Rectal smooth muscle tissue (tissue), 1 donor: Measurements from ENCODE around the gene ITGA6.

Experiments used
- H3K27ac ChIP-seq: one replicate; pipeline ENCODE4 v1.7.0; 2013; ENCODE audit warnings: low read depth, low read length, inconsistent platforms
- H3K27me3 ChIP-seq: one replicate; pipeline ENCODE4 v1.7.0; 2013; ENCODE audit warnings: low read length; ENCODE audit not compliant: control insufficient read depth, insufficient read depth
- H3K36me3 ChIP-seq: one replicate; pipeline ENCODE4 v1.7.0; 2013; ENCODE audit warnings: low read length; ENCODE audit not compliant: control insufficient read depth, insufficient read depth
- H3K4me1 ChIP-seq: one replicate; pipeline ENCODE4 v1.7.0; 2013; ENCODE audit warnings: low read length; ENCODE audit not compliant: control insufficient read depth, insufficient read depth
- H3K4me3 ChIP-seq: one replicate; pipeline ENCODE4 v1.7.0; 2013; ENCODE audit warnings: low read length
- H3K9ac ChIP-seq: one replicate; pipeline ENCODE4 v1.7.0; 2013; ENCODE audit warnings: low read length

Gene ITGA6

GRCh38 chr2:172464400-172465129 is 37.2 kb downstream of the ITGA6 start:
- Histone ChIP-seq H3K27ac (no peak overlapping the region), H3K4me1 (no peaks in the 10 kb centered on the region)

GRCh38 chr2:172465417-172466334 is 38.3 kb downstream of the ITGA6 start:
- Histone ChIP-seq H3K4me1 (no peaks in the 10 kb centered on the region), H3K27ac (no peak overlapping the region), H3K4me3 (no peak overlapping the region), H3K9ac (no peak overlapping the region), H3K27me3 (no peaks in the 10 kb centered on the region), H3K36me3 (no peaks in the 10 kb centered on the region)

More at GRCh38 chr2:172464400-172465129, 37.2 kb downstream of the ITGA6 start:
- Histone ChIP-seq H3K9ac (no peak overlapping the region), H3K36me3 (no peaks in the 10 kb centered on the region), H3K4me3 (no peak overlapping the region), H3K27me3 (no peaks in the 10 kb centered on the region)

- peaks cover 3% of the 10 kb centered on the region for H3K36me3 ChIP-seq
- no peaks in the 10 kb centered on the region for H3K27me3 ChIP-seq
These were observed 40.0 kb downstream of the ITGA6 start for GRCh38 chr2:172467382-172467781.

GRCh38 chr2:172470958-172471922 is 43.9 kb downstream of the ITGA6 start:
- Histone ChIP-seq H3K36me3 (peaks cover 7% of the 10 kb centered on the region), H3K27ac (no peak overlapping the region), H3K27me3 (no peaks in the 10 kb centered on the region), H3K4me3 (no peak overlapping the region), H3K4me1 (no peaks in the 10 kb centered on the region), H3K9ac (no peak overlapping the region)

More at GRCh38 chr2:172467382-172467781, 40.0 kb downstream of the ITGA6 start:
- H3K4me1 ChIP-seq, result no peaks in the 10 kb centered on the region
- no peak overlapping the region for H3K4me3 ChIP-seq
- no peak overlapping the region for H3K9ac ChIP-seq
- no peak overlapping the region for H3K27ac ChIP-seq

GRCh38 chr2:172472446-172473033 is 45.2 kb downstream of the ITGA6 start:
- no peak overlapping the region for H3K4me3 ChIP-seq
- H3K4me1 ChIP-seq, result no peaks in the 10 kb centered on the region
- H3K9ac ChIP-seq, result no peak overlapping the region
- peaks cover 7% of the 10 kb centered on the region for H3K36me3 ChIP-seq
- no peak overlapping the region for H3K27ac ChIP-seq
- H3K27me3 ChIP-seq, result no peaks in the 10 kb centered on the region

GRCh38 chr2:172473167-172473566 is 45.8 kb downstream of the ITGA6 start:
- no peaks in the 10 kb centered on the region for H3K27me3 ChIP-seq
- no peaks in the 10 kb centered on the region for H3K4me1 ChIP-seq
- H3K4me3 ChIP-seq, result no peak overlapping the region
- H3K9ac ChIP-seq, result no peak overlapping the region
- no peak overlapping the region for H3K27ac ChIP-seq
- peaks cover 7% of the 10 kb centered on the region for H3K36me3 ChIP-seq

- Histone ChIP-seq H3K27me3 (no peaks in the 10 kb centered on the region), H3K36me3 (no peaks in the 10 kb centered on the region), H3K27ac (no peak overlapping the region), H3K4me1 (no peaks in the 10 kb centered on the region), H3K9ac (no peak overlapping the region), H3K4me3 (no peak overlapping the region)
These were observed 51.0 kb downstream of the ITGA6 start for GRCh38 chr2:172478353-172478752.

- no peaks in the 10 kb centered on the region for H3K36me3 ChIP-seq
These were observed 53.2 kb downstream of the ITGA6 start for GRCh38 chr2:172480301-172481218.

GRCh38 chr2:172481507-172482262 is 54.3 kb downstream of the ITGA6 start:
- H3K36me3 ChIP-seq, result no peaks in the 10 kb centered on the region
- H3K27ac ChIP-seq, result no peak overlapping the region
- no peaks in the 10 kb centered on the region for H3K4me1 ChIP-seq

More at GRCh38 chr2:172480301-172481218, 53.2 kb downstream of the ITGA6 start:
- Histone ChIP-seq H3K9ac (no peak overlapping the region), H3K27ac (no peak overlapping the region), H3K27me3 (no peaks in the 10 kb centered on the region), H3K4me3 (no peak overlapping the region), H3K4me1 (no peaks in the 10 kb centered on the region)

GRCh38 chr2:172484253-172484652 is 56.9 kb downstream of the ITGA6 start:
- Histone ChIP-seq H3K9ac (no peak overlapping the region), H3K36me3 (peaks cover 7% of the 10 kb centered on the region), H3K4me3 (no peak overlapping the region), H3K27ac (no peak overlapping the region), H3K4me1 (no peaks in the 10 kb centered on the region), H3K27me3 (no peaks in the 10 kb centered on the region)

More at GRCh38 chr2:172481507-172482262, 54.3 kb downstream of the ITGA6 start:
- Histone ChIP-seq H3K4me3 (no peak overlapping the region), H3K9ac (no peak overlapping the region), H3K27me3 (no peaks in the 10 kb centered on the region)
